Uterus (tissue), 4 donors: ENCODE results near the gene WSCD1. TPM values are rescaled to one million over a fixed set of nuclear protein-coding genes. Genes with fewer than 3 reads are reported as not detected.

Experiments
- DNase-seq, 2 donors: peaks; one replicate each; pipeline ENCODE4 v3.0.0-alpha.2; 2019 to 2020
- H3K27ac ChIP-seq, 2 donors: fragments of 200-600 bp; sonication (generic); 1 replicate in 1 of 2; 2 replicates in 1 of 2; pipeline ENCODE4 v1.5.1; 2016 to 2018
- H3K27me3 ChIP-seq, 2 donors: fragments of 200-600 bp; sonication (generic); one replicate each; pipeline ENCODE4 v1.5.1; 2018 to 2019; ENCODE audit warnings: control low read depth in 1 of 2
- H3K36me3 ChIP-seq, 2 donors: fragments of 200-600 bp; sonication (generic); one replicate each; pipeline ENCODE4 v1.5.1; 2019; ENCODE audit warnings: control low read depth in 1 of 2
- H3K4me1 ChIP-seq, 2 donors: fragments of 200-600 bp; sonication (generic); one replicate each; pipeline ENCODE4 v1.5.1; 2018 to 2019; ENCODE audit warnings: control low read depth in 1 of 2
- H3K4me3 ChIP-seq, 2 donors: fragments of 200-600 bp; sonication (generic); 1 replicate in 1 of 2; 2 replicates in 1 of 2; pipeline ENCODE4 v1.5.1; 2018 to 2019; ENCODE audit warnings: mild to moderate bottlenecking in 1 of 2
- H3K9me3 ChIP-seq, 2 donors: fragments of 200-600 bp; sonication (generic); one replicate each; pipeline ENCODE4 v1.5.1; 2019; ENCODE audit warnings: control low read depth in 1 of 2
- POLR2A ChIP-seq, 2 donors: fragments of 450-650 bp; IDR thresholded peaks; one replicate each; pipeline ENCODE4 v1.6.1; 2016; ENCODE audit warnings: antibody characterized with exemption in 2 of 2, mild to moderate bottlenecking in 1 of 2, moderate library complexity in 1 of 2
- intact Hi-C: fragments of 100-400 bp; cut with DNase I; formaldehyde crosslinking; loops from one replicate; pipeline ENCODE4 v1.15.1; 2023; ENCODE audit warnings: low total_unique reads
- total RNA-seq, 4 donors: library from RNA; depleted of rRNA in 3 of 4; stranded (reverse); fragments of >200 nt in 3 of 4; gene quantifications; one replicate each; pipeline versions ENCODE4 v1.1.0 to v1.2.4, GENCODE V29; 2014 to 2023
- TF ChIP-seq, protein P1 (sequence below), 4 experiments: fragments of 200-600 bp in 2 of 4; fragments of 450-650 bp in 2 of 4; sonication (generic) in 2 of 4; IDR thresholded peaks; one replicate each; pipeline ENCODE4 v1.5.1; 2016 to 2019; ENCODE audit warnings: antibody characterized with exemption in 4 of 4, mild to moderate bottlenecking in 2 of 4, moderate library complexity in 1 of 4
- donor health status: DM: yes; HTN: yes; CAD: no.

Gene WSCD1
- total RNA-seq, 4 donors from 2014 or later: 3.8 to 12.7 (median 6.6) TPM

DNA sequence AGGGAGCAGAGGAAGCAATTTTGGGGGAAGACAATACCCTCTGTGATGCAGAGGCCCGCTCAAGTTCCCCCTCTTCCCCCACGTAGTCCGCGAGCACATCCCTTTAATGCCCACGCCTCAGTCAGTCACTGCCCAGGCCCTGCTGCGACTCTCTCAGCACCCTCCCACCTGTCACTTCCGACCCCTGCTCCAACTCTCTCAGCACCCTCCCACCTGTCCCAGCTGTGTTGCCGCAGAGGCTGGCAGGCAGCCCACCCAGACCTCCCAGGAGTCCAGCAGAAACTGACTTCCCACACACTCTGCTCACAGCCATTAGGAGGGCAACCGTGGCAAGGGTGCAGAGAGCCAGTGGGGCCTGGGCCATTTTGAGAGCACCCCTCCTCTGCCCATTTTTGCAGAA lies 92.7 kb downstream of the WSCD1 start:
- Histone ChIP-seq H3K4me1 (no peaks in the 10 kb centered on the region), H3K4me3 (no peak overlapping the region), H3K9me3 (no peaks in the 10 kb centered on the region), H3K36me3 (no peaks in the 10 kb centered on the region), H3K27ac (no peak overlapping the region), H3K27me3 (no peaks in the 10 kb centered on the region)
- TF ChIP-seq, protein P1, sequence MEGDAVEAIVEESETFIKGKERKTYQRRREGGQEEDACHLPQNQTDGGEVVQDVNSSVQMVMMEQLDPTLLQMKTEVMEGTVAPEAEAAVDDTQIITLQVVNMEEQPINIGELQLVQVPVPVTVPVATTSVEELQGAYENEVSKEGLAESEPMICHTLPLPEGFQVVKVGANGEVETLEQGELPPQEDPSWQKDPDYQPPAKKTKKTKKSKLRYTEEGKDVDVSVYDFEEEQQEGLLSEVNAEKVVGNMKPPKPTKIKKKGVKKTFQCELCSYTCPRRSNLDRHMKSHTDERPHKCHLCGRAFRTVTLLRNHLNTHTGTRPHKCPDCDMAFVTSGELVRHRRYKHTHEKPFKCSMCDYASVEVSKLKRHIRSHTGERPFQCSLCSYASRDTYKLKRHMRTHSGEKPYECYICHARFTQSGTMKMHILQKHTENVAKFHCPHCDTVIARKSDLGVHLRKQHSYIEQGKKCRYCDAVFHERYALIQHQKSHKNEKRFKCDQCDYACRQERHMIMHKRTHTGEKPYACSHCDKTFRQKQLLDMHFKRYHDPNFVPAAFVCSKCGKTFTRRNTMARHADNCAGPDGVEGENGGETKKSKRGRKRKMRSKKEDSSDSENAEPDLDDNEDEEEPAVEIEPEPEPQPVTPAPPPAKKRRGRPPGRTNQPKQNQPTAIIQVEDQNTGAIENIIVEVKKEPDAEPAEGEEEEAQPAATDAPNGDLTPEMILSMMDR (IDR thresholded peaks at IDR 0.05): no peak
- TF ChIP-seq POLR2A (IDR thresholded peaks at IDR 0.05): no peak
- intact Hi-C loops: no loop called here
- no peak for DNase-seq

DNA sequence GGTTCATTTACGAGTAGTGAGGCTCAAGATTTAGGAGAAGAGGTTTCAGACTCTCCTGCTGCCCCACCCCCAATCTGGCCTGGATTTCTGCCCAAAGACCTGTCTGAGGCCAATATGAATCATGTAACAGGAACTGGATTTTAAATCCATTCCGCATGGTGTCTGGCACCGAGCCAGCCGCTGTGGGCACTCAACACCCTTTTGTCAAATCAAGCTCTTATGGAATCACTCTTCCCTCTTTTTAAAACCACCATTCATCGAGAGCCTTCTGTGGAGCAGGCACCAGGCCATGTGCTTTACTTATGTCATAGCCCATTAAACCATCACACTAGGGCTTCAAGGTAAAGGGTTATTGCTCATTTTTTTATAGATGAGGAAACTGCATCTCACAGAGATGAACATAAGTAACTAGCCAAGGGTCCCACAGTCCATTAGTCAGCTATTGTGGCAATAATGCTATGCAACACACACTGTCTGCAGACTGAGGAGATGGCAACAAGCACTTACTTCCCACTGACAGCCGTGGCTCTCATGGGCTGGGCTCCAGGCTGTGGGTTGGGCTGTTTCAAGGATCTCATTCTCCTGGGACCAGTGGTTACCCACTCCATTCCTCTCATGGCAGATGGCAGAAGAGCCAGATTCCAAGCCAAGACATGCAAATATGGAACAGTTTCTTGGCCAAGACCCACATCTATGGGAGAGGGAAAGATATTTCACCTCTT lies 93.6 kb downstream of the WSCD1 start:
- DNase-seq: no peak
- H3K36me3 ChIP-seq: no peaks in the 10 kb centered on the region
- H3K27me3 ChIP-seq: no peaks in the 10 kb centered on the region
- intact Hi-C loops: no loop called here
- no peak overlapping the region for H3K27ac ChIP-seq
- no peak for TF ChIP-seq POLR2A (IDR thresholded peaks at IDR 0.05)
- TF ChIP-seq, protein P1 (IDR thresholded peaks at IDR 0.05): no peak
- H3K9me3 ChIP-seq: no peaks in the 10 kb centered on the region
- H3K4me3 ChIP-seq: no peak overlapping the region
- no peaks in the 10 kb centered on the region for H3K4me1 ChIP-seq

DNA sequence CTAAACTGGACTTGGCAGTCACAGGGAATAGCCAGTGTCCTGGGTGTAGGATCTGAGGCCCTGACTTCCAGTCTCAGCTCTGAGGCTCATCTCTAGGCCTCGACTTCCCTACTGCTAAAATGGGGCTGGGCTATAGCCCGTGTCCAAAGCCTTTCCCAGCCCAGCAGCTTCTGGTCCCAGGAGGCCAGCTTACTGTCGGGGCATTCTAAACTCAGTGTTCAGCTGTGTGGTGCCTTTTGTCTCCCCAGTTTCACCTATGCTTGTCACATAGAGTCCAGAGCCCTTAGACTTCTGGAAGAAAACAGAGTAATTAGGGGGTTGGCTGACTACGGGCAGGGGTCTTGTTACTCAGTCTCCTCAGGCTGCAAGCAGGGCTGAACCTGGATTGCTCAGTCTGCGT lies 94.8 kb downstream of the WSCD1 start:
- Histone ChIP-seq H3K4me1 (no peaks in the 10 kb centered on the region), H3K36me3 (no peaks in the 10 kb centered on the region), H3K27ac (no peak overlapping the region), H3K9me3 (no peaks in the 10 kb centered on the region), H3K27me3 (no peaks in the 10 kb centered on the region), H3K4me3 (no peak overlapping the region)
- no peak for DNase-seq
- TF ChIP-seq, protein P1 (IDR thresholded peaks at IDR 0.05): no peak
- TF ChIP-seq POLR2A (IDR thresholded peaks at IDR 0.05): no peak
- intact Hi-C loops: no loop called here

DNA sequence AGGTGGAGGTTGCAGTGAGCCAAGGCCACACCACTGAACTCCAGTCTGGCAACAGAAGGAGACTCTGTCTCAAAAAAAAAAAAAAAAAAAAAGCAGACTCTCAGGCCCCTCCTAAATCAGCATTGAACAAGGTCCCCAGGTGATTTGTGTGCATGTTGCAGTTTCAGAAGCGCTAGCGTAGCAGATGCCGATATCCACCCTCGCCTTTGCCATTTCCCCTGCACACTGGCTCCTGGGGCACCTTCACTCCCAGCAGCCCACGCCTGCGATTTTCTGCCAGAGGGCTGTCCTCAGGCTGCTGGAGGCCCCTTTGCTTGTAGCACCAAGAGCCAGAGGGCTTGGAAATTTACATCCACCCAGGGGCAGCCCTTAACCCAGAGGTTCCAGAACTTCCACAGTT lies 95.6 kb downstream of the WSCD1 start:
- H3K27ac ChIP-seq: no peak overlapping the region
- H3K4me1 ChIP-seq: no peaks in the 10 kb centered on the region
- no peaks in the 10 kb centered on the region for H3K27me3 ChIP-seq
- no peaks in the 10 kb centered on the region for H3K9me3 ChIP-seq
- H3K4me3 ChIP-seq: no peak overlapping the region
- no peaks in the 10 kb centered on the region for H3K36me3 ChIP-seq
- DNase-seq: no peak
- intact Hi-C loops: no loop called here
- TF ChIP-seq, protein P1 (IDR thresholded peaks at IDR 0.05): no peak
- no peak for TF ChIP-seq POLR2A (IDR thresholded peaks at IDR 0.05)

DNA sequence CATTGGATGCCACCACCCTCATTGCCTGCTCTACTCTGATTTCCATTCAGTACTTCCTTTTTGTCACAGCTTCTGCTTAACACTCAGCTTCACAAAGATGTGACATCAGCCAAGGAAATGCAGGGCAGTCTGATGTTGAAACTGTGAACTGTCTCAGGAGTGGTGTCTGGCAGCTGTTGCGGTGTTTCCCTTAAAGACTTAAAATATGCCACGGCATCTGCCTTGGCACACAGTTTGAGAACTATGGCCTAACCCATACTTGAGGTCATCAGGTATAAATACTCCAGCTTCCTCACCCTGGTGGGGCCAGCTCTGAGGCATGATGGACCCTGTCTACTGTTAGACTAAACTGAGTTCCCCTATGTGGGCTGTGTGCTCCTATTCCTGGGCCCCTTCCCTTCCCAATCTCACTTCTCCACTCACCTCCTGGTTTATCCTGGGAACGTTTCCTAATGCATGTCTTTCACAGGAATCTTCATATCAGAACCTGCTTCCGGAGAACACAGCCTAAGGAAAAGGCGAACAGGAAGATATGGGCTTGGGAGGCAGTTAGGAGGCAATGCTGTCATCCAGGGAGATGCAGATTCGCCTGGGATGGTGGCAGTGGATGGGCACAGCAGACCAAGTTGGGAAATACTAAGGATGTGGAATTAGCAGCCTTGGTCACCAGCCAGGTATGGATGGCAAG lies 96.5 kb downstream of the WSCD1 start:
- DNase-seq: no peak
- no peak for TF ChIP-seq POLR2A (IDR thresholded peaks at IDR 0.05)
- TF ChIP-seq, protein P1 (IDR thresholded peaks at IDR 0.05): no peak
- H3K4me3 ChIP-seq: no peak overlapping the region
- no peaks in the 10 kb centered on the region for H3K36me3 ChIP-seq
- no peak overlapping the region for H3K27ac ChIP-seq
- no peaks in the 10 kb centered on the region for H3K4me1 ChIP-seq
- H3K9me3 ChIP-seq: no peaks in the 10 kb centered on the region
- H3K27me3 ChIP-seq: no peaks in the 10 kb centered on the region
- intact Hi-C loops: no loop called here
